Suprapubic skin (tissue), 4 donors: ENCODE results near the gene CLC.

Experiments used
- EP300 ChIP-seq: sonication (generic); formaldehyde crosslinking; IDR thresholded peaks from one replicate; pipeline ENCODE4 v1.6.1; 2017; ENCODE audit warnings: antibody characterized with exemption
- POLR2AphosphoS5 ChIP-seq, 3 donors: sonication (generic); formaldehyde crosslinking; IDR thresholded peaks; one replicate each; pipeline ENCODE4 v1.6.1; 2017; ENCODE audit warnings: antibody characterized with exemption in 3 of 3
- TF ChIP-seq, protein P1 (sequence below), 2 donors: fragments of 200-600 bp in 1 of 2; fragments of 450-650 bp in 1 of 2; sonication (generic) in 1 of 2; IDR thresholded peaks; one replicate each; pipeline ENCODE4 v1.5.1; 2016 to 2019; ENCODE audit warnings: antibody characterized with exemption in 2 of 2, mild to moderate bottlenecking in 1 of 2, moderate library complexity in 1 of 2

DNA sequence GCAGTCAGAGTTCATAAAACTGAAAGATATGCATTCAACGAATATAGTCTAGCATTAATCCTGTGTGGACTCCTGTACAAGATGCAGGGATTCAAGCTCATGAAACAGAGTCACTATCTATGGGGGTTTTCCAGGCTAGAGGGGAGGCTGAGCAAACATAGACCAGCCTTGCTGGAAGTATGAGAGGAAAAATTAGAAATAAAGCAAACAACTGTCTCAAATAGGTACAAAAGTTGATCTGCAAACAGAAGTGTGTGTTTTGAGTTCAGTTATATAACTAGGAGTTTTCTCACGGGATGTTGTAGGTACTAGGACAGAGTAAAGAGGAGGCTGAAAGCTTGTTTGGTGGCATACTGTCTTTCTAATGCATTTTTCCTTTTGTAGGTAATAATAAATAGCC, 42.1 kb downstream of the CLC start:
- TF ChIP-seq, protein P1, sequence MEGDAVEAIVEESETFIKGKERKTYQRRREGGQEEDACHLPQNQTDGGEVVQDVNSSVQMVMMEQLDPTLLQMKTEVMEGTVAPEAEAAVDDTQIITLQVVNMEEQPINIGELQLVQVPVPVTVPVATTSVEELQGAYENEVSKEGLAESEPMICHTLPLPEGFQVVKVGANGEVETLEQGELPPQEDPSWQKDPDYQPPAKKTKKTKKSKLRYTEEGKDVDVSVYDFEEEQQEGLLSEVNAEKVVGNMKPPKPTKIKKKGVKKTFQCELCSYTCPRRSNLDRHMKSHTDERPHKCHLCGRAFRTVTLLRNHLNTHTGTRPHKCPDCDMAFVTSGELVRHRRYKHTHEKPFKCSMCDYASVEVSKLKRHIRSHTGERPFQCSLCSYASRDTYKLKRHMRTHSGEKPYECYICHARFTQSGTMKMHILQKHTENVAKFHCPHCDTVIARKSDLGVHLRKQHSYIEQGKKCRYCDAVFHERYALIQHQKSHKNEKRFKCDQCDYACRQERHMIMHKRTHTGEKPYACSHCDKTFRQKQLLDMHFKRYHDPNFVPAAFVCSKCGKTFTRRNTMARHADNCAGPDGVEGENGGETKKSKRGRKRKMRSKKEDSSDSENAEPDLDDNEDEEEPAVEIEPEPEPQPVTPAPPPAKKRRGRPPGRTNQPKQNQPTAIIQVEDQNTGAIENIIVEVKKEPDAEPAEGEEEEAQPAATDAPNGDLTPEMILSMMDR (IDR thresholded peaks at IDR 0.05), result no peak
- TF ChIP-seq EP300, result no peak
- TF ChIP-seq POLR2AphosphoS5 (IDR thresholded peaks at IDR 0.05), result no peak
